H1 (cell line): ENCODE results near the gene DPYSL4. TPM values are rescaled to one million over a fixed set of nuclear protein-coding genes. Genes with fewer than 3 reads are reported as not detected.

Experiments used
- ASH2L ChIP-seq: fragments of 200-600, 300-600 bp; sonication (generic); IDR thresholded peaks from one replicate; pipeline ENCODE4 v1.7.1; 2017; ENCODE audit warnings: low read length
- BRCA1 ChIP-seq: IDR thresholded peaks from 2 replicates; pipeline ENCODE4 v1.6.1; 2012; ENCODE audit warnings: low read depth, low read length, improper control_type of control experiment
- NRF1 ChIP-seq: IDR thresholded peaks from 2 replicates; pipeline ENCODE4 v1.6.1; 2011; ENCODE audit warnings: mild to moderate bottlenecking, low read depth, low read length, improper control_type of control experiment
- polyA plus RNA-seq, 7 experiments: library from polyadenylated mRNA; depleted of rRNA in 3 of 7; stranded (reverse) in 5 of 7; unstranded in 2 of 7; fragments of >200 nt in 5 of 7; fragments of 200-250 nt in 2 of 7; gene quantifications; 1 replicate in 5 of 7; 2 replicates in 1 of 7; 4 replicates in 1 of 7; pipeline versions ENCODE4 v1.2.1 to v1.2.3, GENCODE V29; 2011 to 2013; ENCODE audit warnings: missing spikeins in 2 of 7, mixed read lengths in 2 of 7
- total RNA-seq: library from RNA; stranded (reverse); fragmentation: NEBNext Ultra II Directional; extraction: Animal tissue kit (Norgen Biotek cat#: 25700); gene quantifications from 2 replicates; pipeline ENCODE4 v1.2.1, GENCODE V29; 2021
- TF ChIP-seq, protein P1 (sequence below): IDR thresholded peaks from 2 replicates; pipeline ENCODE4 v1.6.1; 2011; ENCODE audit warnings: low read depth, mild to moderate bottlenecking, low read length; ENCODE audit not compliant: insufficient read depth

DPYSL4 gene
- total and polyA plus RNA-seq, 2 of the 8 experiments (the other 6 are each of a cell fraction or from before 2014, with no cell fraction given) = 12.9 to 15.2 TPM

GRCh38 chr10:132239126-132240031 is 52.6 kb downstream of the DPYSL4 start (continued):
- TF ChIP-seq, protein P1, sequence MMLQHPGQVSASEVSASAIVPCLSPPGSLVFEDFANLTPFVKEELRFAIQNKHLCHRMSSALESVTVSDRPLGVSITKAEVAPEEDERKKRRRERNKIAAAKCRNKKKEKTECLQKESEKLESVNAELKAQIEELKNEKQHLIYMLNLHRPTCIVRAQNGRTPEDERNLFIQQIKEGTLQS = no peak
- TF ChIP-seq BRCA1 (no peak), ASH2L (no peak), NRF1 (no peak)
